GM18870 (cell line): ENCODE data around the gene ZDHHC16.
"Not testable (repeated sequence)": the region's sequence is repeated elsewhere in the genome, so short reads cannot be mapped to it uniquely, and the experiment has no call there.

ENCODE experiments used
- ATAC-seq: cut with Tn5 transposase; IDR thresholded peaks from one replicate; pipeline ENCODE4 v1.9.1; 2021; ENCODE audit warnings: moderate library complexity; ENCODE audit not compliant: unreplicated experiment

The ZDHHC16 gene

GRCh38 chr10:97445722-97446639, at the start of gene ZDHHC16, which contains the start of gene EXOSC1:
TSS of gene ZDHHC16 (plus strand) at chr10:97446175. CDS start at chr10:97451676, 5,501 bp downstream.
TSS of gene EXOSC1 (minus strand) at chr10:97446006. CDS start at chr10:97445985, 21 bp downstream.
- peak; percentile 94 for ATAC-seq

GRCh38 chr10:97399843-97400545, 46.0 kb upstream of the ZDHHC16 start:
- ATAC-seq, result no peak

DNA sequence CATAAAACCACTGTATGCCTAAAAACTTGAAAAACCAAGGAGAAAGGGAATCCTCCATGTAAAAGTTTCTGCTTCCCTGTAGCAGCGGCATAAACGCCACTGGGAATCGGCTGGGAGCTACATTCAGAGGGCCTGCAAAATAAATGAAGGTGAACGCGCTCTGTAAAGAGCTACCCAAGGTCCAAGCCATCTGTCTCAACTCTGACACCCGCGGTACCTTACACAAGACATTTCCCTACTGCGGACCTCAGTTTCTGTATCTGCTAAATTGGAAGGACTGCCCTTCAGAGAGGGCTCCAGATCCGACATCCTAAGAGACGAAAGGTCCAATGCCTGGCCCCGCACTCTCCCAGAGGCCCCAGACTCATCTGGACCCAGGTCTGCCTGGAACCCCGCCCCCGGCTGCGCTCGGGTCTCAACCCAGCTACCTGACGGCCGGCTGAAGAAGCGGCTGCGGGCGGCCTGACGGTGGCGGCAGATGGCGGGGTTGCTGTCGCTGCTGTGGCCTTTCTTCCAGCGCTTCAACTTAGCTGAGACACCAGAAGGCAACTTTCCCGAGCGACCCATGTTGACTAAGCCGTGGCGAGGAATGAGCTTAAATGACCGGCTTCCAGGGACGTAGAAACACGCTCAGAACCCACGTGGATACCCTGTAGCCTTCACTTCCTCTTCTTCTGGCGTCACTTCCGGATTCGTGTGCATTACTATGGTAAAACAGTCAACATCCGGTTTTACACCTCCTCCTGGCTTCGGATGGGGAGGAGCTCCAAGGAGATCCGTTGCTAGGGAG, 45.1 kb upstream of the ZDHHC16 start, which contains the start of gene RRP12:
Gene RRP12 (minus strand): TSS at position 676 of the 790 bp plus-strand sequence. CDS start 109 bp downstream, at position 567.
- peak; percentile 95 for ATAC-seq

GRCh38 chr10:97401455-97401919, 44.5 kb upstream of the ZDHHC16 start:
- no peak for ATAC-seq

- ATAC-seq, result no peak
These were observed 41.9 kb upstream of the ZDHHC16 start for GRCh38 chr10:97404044-97404443.

DNA sequence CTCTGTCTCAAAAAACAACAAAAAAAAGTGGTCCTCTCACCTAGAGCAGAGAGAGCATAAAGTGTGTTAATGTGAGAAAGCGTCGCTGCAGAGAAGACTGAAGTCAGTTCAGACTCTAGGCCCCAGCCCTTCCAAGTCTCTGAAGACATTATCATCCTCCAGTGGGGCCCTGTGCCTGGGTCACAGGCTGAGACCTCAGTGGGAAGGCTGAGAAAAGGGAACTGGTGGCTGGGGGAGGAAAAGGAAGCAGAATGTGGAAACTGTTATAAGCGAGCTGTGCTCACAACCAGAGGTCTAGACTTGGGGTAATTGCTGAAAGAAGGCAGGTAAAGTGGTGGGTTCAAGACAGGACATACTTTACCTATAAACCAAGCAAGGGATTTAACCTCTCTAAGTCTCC, 39.9 kb upstream of the ZDHHC16 start:
- no peak for ATAC-seq

GRCh38 chr10:97406483-97406882, 39.5 kb upstream of the ZDHHC16 start:
- ATAC-seq, result not testable (repeated sequence)

DNA sequence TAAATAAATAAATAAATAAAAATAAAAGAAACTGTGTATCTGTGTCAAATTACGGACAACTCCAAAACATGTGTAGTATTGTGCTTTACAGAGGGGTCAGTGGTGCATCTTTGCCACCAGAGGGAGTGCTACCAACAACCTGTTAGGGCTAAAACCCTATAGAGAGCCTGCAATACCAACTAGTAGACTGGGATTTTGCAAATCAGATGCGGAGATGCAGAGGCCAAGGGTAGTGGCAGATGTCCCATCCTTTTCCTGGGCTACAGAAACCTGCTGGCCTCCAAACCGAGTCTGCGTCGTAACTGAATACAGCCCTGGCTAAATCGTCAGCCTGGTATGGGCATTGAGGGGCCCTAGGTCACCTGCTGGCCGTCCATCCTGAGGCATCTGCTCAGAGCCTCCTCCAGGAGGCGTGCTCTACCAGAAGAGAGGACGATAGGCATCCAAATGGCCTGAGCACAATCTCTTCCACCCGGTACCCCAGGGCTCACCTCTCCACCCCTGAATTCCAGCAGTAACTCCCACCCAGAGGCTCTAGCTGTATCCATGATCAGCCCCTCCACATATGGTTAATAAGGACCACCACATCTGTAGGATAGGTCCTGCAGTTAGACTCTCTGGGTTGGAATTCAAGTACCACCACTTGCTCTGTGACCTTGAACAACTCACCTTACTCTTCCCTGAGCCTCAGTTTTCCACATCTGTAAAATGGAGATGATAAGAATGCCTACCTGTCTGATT, 38.6 kb upstream of the ZDHHC16 start:
- ATAC-seq, result peak; percentile 82

- no peak for ATAC-seq
These were observed 38.1 kb upstream of the ZDHHC16 start for GRCh38 chr10:97407952-97408248.

DNA sequence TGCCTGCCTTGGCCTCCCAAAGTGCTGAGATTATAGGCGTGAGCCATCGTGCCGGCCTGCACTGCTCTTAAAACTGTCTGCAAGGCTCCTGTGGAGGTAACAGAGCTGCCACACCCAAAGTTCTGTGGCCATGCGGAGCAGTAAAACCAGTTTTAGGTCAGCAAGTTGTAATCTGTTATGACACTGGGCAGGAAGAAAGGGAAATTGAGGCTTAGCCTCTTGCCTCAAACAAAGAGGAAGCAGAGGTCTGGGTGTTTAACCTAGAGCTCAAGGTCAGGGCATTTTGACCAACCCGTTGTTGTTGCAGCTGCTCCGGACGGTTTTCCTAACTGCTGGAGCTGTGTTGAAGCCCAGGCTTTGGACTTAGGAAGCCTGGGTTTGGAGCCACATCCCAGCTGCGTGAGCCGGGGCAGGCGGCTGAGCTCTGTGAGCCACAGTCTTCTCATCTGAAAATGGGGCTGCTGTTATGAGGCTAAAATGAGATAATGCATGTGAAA, 37.4 kb upstream of the ZDHHC16 start:
- ATAC-seq, result no peak

DNA sequence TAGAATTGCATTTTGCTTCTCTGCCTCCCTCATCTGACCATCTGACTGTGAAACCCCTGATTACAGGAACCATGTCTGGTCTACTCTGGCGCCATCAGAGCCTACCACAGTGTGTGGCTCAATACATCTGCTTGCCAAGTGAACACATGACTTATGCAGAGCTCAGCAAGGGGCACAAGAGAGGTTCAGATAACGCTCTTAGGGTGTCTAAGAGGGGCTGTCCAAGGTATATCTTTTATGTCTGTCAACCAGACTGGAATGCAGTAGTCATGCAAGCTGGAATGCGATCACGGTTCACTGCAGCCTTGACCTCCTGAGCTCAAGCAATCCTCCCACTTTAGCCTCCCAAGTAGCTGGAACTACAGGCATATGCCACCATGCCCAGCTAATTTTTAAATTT, 34.6 kb upstream of the ZDHHC16 start:
- no peak for ATAC-seq

- ATAC-seq, result no peak
These were observed 33.1 kb upstream of the ZDHHC16 start for GRCh38 chr10:97412891-97413304.

DNA sequence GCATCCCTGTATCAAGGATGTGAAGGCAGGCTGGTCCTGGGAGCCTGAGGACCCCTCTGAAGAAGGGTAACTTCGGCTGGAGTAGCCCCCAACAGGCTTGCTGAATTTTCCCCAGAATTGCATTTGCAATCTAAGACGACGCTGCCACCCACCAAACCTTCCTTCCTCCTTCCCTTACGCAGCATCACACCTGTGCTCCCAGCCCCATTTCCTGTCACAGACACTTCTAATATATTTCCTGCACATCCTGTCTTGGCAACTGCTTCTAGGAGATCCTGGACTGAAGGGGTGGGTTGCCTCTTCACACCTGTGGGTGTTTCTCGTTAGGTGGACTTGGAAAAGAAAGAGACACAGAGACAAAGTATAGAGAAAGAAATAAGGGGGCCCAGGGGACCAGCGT, 29.4 kb upstream of the ZDHHC16 start:
- no peak for ATAC-seq

- not testable (repeated sequence) for ATAC-seq
These were observed 22.2 kb upstream of the ZDHHC16 start for GRCh38 chr10:97423757-97424098.

DNA sequence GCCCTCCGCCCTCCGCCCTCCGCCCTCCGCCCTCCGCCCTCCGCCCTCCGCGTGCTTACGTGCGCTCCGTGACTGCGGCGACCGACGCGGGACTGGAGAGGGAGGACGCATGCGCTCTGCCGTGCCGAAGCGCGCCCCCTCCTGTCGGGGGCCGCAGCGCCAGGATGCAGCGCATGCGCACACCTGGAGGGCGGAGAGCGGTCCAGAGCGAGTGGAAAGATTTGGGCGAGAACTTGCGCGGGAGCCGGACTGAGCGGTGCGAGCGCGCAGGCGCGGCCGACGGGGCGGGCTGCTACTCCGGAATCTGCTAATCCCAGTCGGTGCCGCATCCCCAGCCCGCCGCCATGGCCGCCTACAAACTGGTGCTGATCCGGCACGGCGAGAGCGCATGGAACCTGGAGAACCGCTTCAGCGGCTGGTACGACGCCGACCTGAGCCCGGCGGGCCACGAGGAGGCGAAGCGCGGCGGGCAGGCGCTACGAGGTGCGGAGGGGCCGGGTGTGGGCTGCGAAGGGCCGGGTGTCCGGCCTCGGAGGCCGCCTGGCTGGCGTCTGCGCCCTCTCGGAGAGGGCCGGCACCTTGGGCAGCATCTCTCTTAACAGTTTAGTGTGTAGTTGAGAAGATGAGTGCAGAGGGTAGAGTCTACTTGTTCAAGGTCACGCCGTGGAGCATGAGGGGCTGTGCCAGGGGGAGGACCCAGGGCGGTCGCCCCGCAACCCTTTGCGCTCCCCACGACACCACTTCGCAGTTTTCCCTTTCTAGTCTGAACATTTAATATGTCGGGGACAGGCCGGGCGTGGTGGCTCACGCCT, 19.8 kb upstream of the ZDHHC16 start, which contains the start of gene PGAM1:
Gene PGAM1 (plus strand): TSS at position 228 of the 812 bp plus-strand sequence. CDS start 117 bp downstream, at position 345.
- ATAC-seq, result peak; percentile 70

GRCh38 chr10:97426776-97427570, 19.0 kb upstream of the ZDHHC16 start:
- no peak for ATAC-seq

DNA sequence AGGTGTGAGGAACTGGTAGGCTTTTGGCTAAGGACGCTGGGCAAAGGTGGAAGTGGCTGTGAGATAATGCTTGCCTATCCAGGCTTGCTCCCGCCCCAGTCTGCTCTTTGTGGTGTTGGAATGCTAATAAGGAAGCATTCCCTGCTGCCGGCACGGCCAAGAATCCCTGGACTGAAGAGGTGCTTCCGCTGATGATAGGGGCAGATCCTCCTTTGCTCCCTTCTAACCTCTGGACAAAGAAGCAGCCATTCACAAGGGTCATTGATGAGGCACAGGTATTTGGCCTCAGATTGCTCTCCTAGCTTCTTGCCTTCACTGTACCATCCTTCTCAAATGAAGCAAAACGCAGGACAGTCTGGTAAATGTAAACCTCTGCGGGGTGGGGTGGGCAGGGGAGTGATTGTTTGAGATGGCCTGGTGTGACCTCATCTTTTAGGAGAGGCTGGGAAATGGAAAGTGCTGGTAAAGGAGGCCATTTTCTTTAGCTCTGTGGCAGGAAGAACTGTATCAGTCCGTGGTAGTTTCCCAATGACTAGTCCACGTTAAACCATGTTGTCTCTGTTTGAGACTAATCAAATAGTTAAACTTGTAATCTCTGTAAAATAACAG, 18.3 kb upstream of the ZDHHC16 start:
- no peak for ATAC-seq

DNA sequence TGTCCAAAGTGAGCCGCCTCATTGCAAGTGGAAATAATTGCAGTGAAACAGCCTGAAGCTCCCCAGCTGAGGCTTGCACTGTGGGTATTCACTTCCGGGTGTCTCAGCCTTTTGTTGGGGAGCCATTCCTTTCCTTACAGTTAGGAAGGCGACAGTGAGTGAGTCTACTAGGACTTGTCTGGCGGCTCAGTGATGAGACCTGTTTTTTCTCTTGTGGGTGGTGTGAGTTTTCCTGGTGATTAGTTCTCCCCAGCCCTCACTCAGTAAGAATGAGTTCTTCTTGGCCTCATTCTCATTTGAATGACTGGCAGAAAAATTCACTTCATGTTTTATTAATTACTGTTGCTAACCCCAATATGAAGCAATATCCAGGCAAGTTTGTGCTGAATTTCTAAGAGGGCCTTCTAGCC, 17.4 kb upstream of the ZDHHC16 start:
- ATAC-seq, result no peak
